ENCODE measurements around the gene GPC5.

- TF ChIP-seq ZBTB7B (CRISPR knock-in tag; IDR thresholded peaks at IDR 0.05) = no peak
- no peak for TF ChIP-seq POLR2A (IDR thresholded peaks at IDR 0.05; ENCODE audit: insufficient read depth in 1 of 2, low read depth in 2 of 2, low read length in 2 of 2)
- no peak for TF ChIP-seq CTCF (CRISPR knock-in tag; IDR thresholded peaks at IDR 0.05)
- TF ChIP-seq POLR2AphosphoS5 (IDR thresholded peaks at IDR 0.05; ENCODE audit: low read depth, low read length) = no peak
- TF ChIP-seq MED1 (CRISPR knock-in tag; IDR thresholded peaks at IDR 0.05) = no peak
- TF ChIP-seq, protein P1, sequence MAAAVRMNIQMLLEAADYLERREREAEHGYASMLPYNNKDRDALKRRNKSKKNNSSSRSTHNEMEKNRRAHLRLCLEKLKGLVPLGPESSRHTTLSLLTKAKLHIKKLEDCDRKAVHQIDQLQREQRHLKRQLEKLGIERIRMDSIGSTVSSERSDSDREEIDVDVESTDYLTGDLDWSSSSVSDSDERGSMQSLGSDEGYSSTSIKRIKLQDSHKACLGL (CRISPR knock-in tag; IDR thresholded peaks at IDR 0.05) = no peak
- TF ChIP-seq ZFX (CRISPR knock-in tag; IDR thresholded peaks at IDR 0.05; ENCODE audit: low read depth) = no peak
- TF ChIP-seq, protein P2, sequence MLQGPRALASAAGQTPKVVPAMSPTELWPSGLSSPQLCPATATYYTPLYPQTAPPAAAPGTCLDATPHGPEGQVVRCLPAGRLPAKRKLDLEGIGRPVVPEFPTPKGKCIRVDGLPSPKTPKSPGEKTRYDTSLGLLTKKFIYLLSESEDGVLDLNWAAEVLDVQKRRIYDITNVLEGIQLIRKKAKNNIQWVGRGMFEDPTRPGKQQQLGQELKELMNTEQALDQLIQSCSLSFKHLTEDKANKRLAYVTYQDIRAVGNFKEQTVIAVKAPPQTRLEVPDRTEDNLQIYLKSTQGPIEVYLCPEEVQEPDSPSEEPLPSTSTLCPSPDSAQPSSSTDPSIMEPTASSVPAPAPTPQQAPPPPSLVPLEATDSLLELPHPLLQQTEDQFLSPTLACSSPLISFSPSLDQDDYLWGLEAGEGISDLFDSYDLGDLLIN (CRISPR knock-in tag; IDR thresholded peaks at IDR 0.05; ENCODE audit: borderline replicate concordance) = no peak
Observed at GRCh38 chr13:91588541-91588940, 190.1 kb downstream of the GPC5 start.

Data from HepG2 (cell line).